HG03460 (cell line): ENCODE measurements around the gene MFAP5.
"Not testable (repeated sequence)": the region's sequence is repeated elsewhere in the genome, so short reads cannot be mapped to it uniquely, and the experiment has no call there.

Experiments
- ATAC-seq: cut with Tn5 transposase; IDR thresholded peaks from one replicate; pipeline ENCODE4 v1.9.1; 2021; ENCODE audit not compliant: unreplicated experiment

The MFAP5 gene

GRCh38 chr12:8630131-8630530 lies 32.5 kb downstream of the MFAP5 start:
- ATAC-seq, result no peak

GRCh38 chr12:8629486-8630033 lies 33.1 kb downstream of the MFAP5 start:
- peak; percentile 95 for ATAC-seq

- no peak for ATAC-seq
Measured at GRCh38 chr12:8628731-8629130, 33.9 kb downstream of the MFAP5 start.

GRCh38 chr12:8624750-8625149 lies 37.9 kb downstream of the MFAP5 start:
- not testable (repeated sequence) for ATAC-seq

GRCh38 chr12:8622646-8623045 lies 40.0 kb downstream of the MFAP5 start:
- ATAC-seq, result no peak

- ATAC-seq, result no peak
Measured at GRCh38 chr12:8615206-8615605, 47.4 kb downstream of the MFAP5 start.

GRCh38 chr12:8613881-8614280 lies 48.7 kb downstream of the MFAP5 start:
- ATAC-seq, result not testable (repeated sequence)

- ATAC-seq, result no peak
Measured at GRCh38 chr12:8612629-8613028, 50.0 kb downstream of the MFAP5 start, which contains the start of gene AICDA. Gene AICDA, minus strand, starts transcription at chr12:8612859. Its CDS starts 92 bp downstream, at chr12:8612767.

- no peak for ATAC-seq
Measured at GRCh38 chr12:8609061-8609570, 53.5 kb downstream of the MFAP5 start.

GRCh38 chr12:8606890-8607289 lies 55.7 kb downstream of the MFAP5 start:
- no peak for ATAC-seq

- ATAC-seq, result no peak
Measured at GRCh38 chr12:8605057-8605456, 57.6 kb downstream of the MFAP5 start.

GRCh38 chr12:8603856-8604255 lies 58.8 kb downstream of the MFAP5 start:
- ATAC-seq, result no peak

GRCh38 chr12:8603286-8603685 lies 59.3 kb downstream of the MFAP5 start:
- no peak for ATAC-seq

GRCh38 chr12:8596561-8596960 lies 66.1 kb downstream of the MFAP5 start:
- ATAC-seq, result no peak
